ENCODE data around the gene EPM2A. TPM values are rescaled to one million over a fixed set of nuclear protein-coding genes. Genes with fewer than 3 reads are reported as not detected.

EPM2A gene
- total RNA-seq, 2 experiments from 2014 or later: 9.9 to 10.7 TPM

GRCh38 chr6:145626857-145627256 is 108.5 kb downstream of the EPM2A start:
- CTCF ChIA-PET: no interaction called here
- Mint-ChIP-seq H3K4me1 (ENCODE audit: low read depth) (no peaks in the 10 kb centered on the region), H3K27ac (no peak overlapping the region)

DNA sequence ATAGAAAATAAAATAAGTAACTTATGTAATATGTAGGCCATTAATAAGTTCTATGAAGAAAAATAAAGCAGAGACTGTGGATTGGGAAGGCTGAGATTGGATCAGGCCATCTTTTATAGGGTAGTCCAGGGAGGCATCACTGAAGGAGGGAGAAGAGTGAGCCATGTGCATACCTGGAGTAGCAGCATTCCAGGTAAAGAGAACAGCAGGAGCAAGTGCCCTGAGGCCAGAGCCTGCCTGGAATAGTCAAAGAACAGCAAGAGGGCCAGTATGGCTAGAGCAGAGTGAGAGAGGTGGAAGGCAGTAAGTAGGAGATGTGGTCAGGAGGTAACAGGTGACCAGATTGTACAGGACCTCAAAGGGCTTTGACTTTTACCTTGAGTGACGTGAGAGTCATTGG is 112.1 kb downstream of the EPM2A start:
- Mint-ChIP-seq H3K9me3 (peaks cover 10% of the 10 kb centered on the region), H3K27ac (no peak overlapping the region), H3K4me3 (no peak overlapping the region), H3K27me3 (ENCODE audit: low read depth) (no peaks in the 10 kb centered on the region), H3K4me1 (ENCODE audit: low read depth) (no peaks in the 10 kb centered on the region), H3K36me3 (ENCODE audit: low read depth) (peaks cover 16% of the 10 kb centered on the region)
- CTCF ChIA-PET: interaction anchor here (1.2 to 1.8 kb wide), 2 partner anchors 10 to 12 kb away, joined by 3 to 4 read pairs; no protein-coding TSS in a partner anchor
- DNase-seq: no peak
- intact Hi-C loops (cut with micrococcal nuclease): no loop called here

More at GRCh38 chr6:145626857-145627256, 108.5 kb downstream of the EPM2A start:
- Mint-ChIP-seq H3K36me3 (ENCODE audit: low read depth) (peaks cover 26% of the 10 kb centered on the region), H3K4me3 (no peak overlapping the region), H3K27me3 (ENCODE audit: low read depth) (no peaks in the 10 kb centered on the region), H3K9me3 (no peaks in the 10 kb centered on the region)
- intact Hi-C loops (cut with micrococcal nuclease): no loop called here
- no peak for DNase-seq

- H3K27me3 Mint-ChIP-seq (ENCODE audit: low read depth): no peaks in the 10 kb centered on the region
- peaks cover 13% of the 10 kb centered on the region for H3K9me3 Mint-ChIP-seq
- peaks cover 6% of the 10 kb centered on the region for H3K36me3 Mint-ChIP-seq (ENCODE audit: low read depth)
- H3K27ac Mint-ChIP-seq: no peak overlapping the region
- CTCF ChIA-PET: interaction anchor here (1.8 kb wide), 1 partner anchor 12 kb away, joined by 4 read pairs; no protein-coding TSS in a partner anchor
- DNase-seq: no peak
- H3K4me1 Mint-ChIP-seq (ENCODE audit: low read depth): no peaks in the 10 kb centered on the region
- intact Hi-C loops (cut with micrococcal nuclease): no loop called here
- H3K4me3 Mint-ChIP-seq: no peak overlapping the region
These were observed 113.5 kb downstream of the EPM2A start for GRCh38 chr6:145621776-145622175.

DNA sequence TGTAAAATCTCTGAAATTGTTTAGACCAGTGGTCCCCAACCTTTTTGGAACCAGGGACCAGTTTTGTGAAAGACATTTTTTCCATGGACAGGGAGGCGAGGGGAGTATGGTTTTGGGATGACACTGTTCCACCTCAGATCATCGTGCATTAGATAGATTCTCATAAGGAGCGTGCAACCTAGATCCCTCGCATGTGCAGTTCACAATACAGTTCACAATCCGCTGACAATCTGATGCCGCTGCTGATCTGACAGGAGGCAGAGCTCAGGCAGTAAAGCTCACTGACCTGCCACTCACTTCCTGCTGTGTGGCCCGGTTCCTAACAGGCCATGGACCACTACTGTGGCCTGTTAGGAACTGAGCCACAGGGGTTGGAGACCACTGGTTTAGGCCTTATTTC is 115.2 kb downstream of the EPM2A start:
- intact Hi-C loops (cut with micrococcal nuclease): no loop called here
- Mint-ChIP-seq H3K9me3 (peaks cover 13% of the 10 kb centered on the region), H3K27ac (no peak overlapping the region), H3K27me3 (ENCODE audit: low read depth) (no peaks in the 10 kb centered on the region), H3K36me3 (ENCODE audit: low read depth) (peaks cover 2% of the 10 kb centered on the region), H3K4me1 (ENCODE audit: low read depth) (no peaks in the 10 kb centered on the region), H3K4me3 (no peak overlapping the region)
- CTCF ChIA-PET: no interaction called here
- DNase-seq: no peak

GRCh38 chr6:145609521-145609920 is 125.8 kb downstream of the EPM2A start:
- H3K4me3 Mint-ChIP-seq: no peak overlapping the region
- H3K9me3 Mint-ChIP-seq: no peaks in the 10 kb centered on the region
- no peaks in the 10 kb centered on the region for H3K36me3 Mint-ChIP-seq (ENCODE audit: low read depth)
- intact Hi-C loops (cut with micrococcal nuclease): no loop called here
- CTCF ChIA-PET: interaction anchor here (1.4 kb wide), 1 partner anchor 24 kb away, joined by 4 read pairs; no protein-coding TSS in a partner anchor
- no peak for DNase-seq
- no peak overlapping the region for H3K27ac Mint-ChIP-seq
- peaks cover 2% of the 10 kb centered on the region for H3K27me3 Mint-ChIP-seq (ENCODE audit: low read depth)
- no peaks in the 10 kb centered on the region for H3K4me1 Mint-ChIP-seq (ENCODE audit: low read depth)

DNA sequence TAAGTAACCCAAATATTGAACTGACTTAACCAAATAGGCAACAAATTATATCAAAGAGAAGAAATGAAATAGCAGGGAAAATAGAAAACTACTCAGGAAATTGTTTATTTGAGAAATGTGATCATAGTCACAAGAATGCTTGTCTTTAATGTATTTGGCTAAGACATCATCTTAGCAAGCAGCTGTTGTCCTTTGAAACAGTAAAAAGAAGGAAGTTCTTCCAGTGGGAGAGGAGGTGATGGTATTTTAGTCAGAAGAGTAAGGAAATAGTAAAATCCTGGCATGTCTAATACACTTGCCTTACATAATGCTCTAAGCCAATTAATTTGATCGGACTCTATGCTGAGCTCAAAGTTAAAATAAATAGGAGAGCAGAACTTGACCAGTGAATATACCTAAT is 126.5 kb downstream of the EPM2A start:
- H3K36me3 Mint-ChIP-seq (ENCODE audit: low read depth): no peaks in the 10 kb centered on the region

DNA sequence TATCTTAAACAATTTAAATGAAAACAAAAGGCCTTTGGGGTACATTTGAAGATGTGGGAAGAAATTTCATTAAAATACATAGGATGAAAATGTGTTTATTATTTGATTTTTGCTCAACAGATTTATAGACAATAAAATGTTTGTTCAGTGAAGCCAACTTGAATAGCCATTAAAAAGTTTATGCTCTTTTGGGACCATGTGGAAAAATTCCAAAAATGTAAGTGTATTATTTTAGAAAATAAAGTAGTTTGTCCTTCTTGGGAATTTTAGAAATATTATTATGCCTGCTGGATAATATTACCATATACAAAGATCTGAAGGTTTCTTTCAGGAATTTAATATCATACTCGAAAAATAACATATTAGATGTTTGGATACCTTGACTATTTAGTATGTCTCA is 131.3 kb downstream of the EPM2A start:
- no peak for DNase-seq
- peaks cover 2% of the 10 kb centered on the region for H3K27me3 Mint-ChIP-seq (ENCODE audit: low read depth)
- intact Hi-C loops (cut with micrococcal nuclease): no loop called here
- CTCF ChIA-PET: no interaction called here
- H3K4me1 Mint-ChIP-seq (ENCODE audit: low read depth): no peaks in the 10 kb centered on the region
- H3K36me3 Mint-ChIP-seq (ENCODE audit: low read depth): no peaks in the 10 kb centered on the region
- no peak overlapping the region for H3K4me3 Mint-ChIP-seq
- no peaks in the 10 kb centered on the region for H3K9me3 Mint-ChIP-seq
- no peak overlapping the region for H3K27ac Mint-ChIP-seq

More for the DNA sequence above, 126.5 kb downstream of the EPM2A start:
- Mint-ChIP-seq H3K4me1 (ENCODE audit: low read depth) (no peaks in the 10 kb centered on the region), H3K27ac (no peak overlapping the region), H3K9me3 (no peaks in the 10 kb centered on the region), H3K4me3 (no peak overlapping the region), H3K27me3 (ENCODE audit: low read depth) (peaks cover 2% of the 10 kb centered on the region)
- CTCF ChIA-PET: interaction anchor here (0.6 to 1.4 kb wide), 2 partner anchors 17 to 25 kb away, joined by 4 read pairs; no protein-coding TSS in a partner anchor
- no peak for DNase-seq
- intact Hi-C loops (cut with micrococcal nuclease): no loop called here

- Mint-ChIP-seq H3K4me1 (ENCODE audit: low read depth) (no peaks in the 10 kb centered on the region), H3K9me3 (no peaks in the 10 kb centered on the region), H3K27me3 (ENCODE audit: low read depth) (peaks cover 2% of the 10 kb centered on the region), H3K4me3 (no peak overlapping the region), H3K36me3 (ENCODE audit: low read depth) (no peaks in the 10 kb centered on the region), H3K27ac (no peak overlapping the region)
- DNase-seq: no peak
- CTCF ChIA-PET: no interaction called here
- intact Hi-C loops (cut with micrococcal nuclease): no loop called here
These were observed 131.9 kb downstream of the EPM2A start for GRCh38 chr6:145603424-145603833.

DNA sequence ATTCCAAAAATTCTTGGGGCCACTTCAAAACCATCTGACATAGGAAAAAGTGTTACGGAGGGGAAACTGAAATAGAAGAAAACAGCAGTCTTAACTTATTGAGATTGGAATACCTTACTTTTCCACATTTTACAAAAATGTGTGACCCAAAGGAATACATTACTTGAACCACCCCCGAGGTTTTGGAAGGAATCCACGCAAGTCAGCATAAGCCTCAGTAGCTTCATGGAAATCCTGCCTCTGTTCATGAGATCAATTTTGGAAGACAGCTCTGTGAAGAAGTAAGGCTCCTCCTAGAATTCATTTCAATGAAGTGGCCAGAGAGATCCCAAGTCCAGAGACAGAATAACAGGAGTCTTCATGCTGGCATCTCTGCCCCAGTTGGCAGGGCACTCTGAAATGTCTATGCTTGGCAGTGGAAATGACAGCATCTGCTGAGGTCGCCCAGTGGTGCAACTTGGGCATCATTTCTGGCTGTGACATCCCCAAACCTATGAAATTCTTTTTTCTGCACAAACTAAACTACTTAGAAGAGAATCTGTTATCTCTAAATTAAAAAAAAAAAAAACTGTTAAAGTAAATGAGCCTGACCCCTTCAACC is 132.5 kb downstream of the EPM2A start:
- Mint-ChIP-seq H3K36me3 (ENCODE audit: low read depth) (no peaks in the 10 kb centered on the region), H3K27ac (no peak overlapping the region), H3K4me3 (no peak overlapping the region), H3K27me3 (ENCODE audit: low read depth) (peaks cover 2% of the 10 kb centered on the region), H3K9me3 (no peaks in the 10 kb centered on the region), H3K4me1 (ENCODE audit: low read depth) (no peaks in the 10 kb centered on the region)
- CTCF ChIA-PET: no interaction called here
- no peak for DNase-seq
- intact Hi-C loops (cut with micrococcal nuclease): no loop called here

- H3K36me3 Mint-ChIP-seq (ENCODE audit: low read depth): no peaks in the 10 kb centered on the region
- CTCF ChIA-PET: no interaction called here
- H3K27me3 Mint-ChIP-seq (ENCODE audit: low read depth): peaks cover 2% of the 10 kb centered on the region
- H3K9me3 Mint-ChIP-seq: no peaks in the 10 kb centered on the region
- DNase-seq: no peak
- H3K4me3 Mint-ChIP-seq: no peak overlapping the region
- no peaks in the 10 kb centered on the region for H3K4me1 Mint-ChIP-seq (ENCODE audit: low read depth)
- no peak overlapping the region for H3K27ac Mint-ChIP-seq
- intact Hi-C loops (cut with micrococcal nuclease): no loop called here
These were observed 133.9 kb downstream of the EPM2A start for GRCh38 chr6:145601397-145601796.

DNA sequence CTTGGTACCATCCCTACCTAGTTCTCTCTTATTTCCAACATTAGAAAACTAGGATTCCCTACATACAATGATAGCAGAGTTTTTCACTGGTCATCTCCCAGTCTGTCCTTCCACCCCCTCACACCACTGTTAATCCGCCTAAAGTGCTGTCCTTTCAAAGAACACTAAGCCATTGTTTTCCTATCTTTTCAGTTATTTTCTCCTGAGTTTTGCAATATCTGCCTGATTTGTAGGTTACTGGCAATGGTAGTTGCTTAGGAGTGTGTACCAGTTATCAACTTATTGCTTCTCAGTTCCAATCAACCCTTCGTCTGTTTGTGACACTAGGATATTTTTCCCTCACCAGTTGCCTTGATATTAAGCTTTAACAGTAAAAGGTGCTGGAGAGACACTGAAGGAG is 135.0 kb downstream of the EPM2A start:
- H3K4me3 Mint-ChIP-seq: no peak overlapping the region
- CTCF ChIA-PET: no interaction called here
- no peaks in the 10 kb centered on the region for H3K36me3 Mint-ChIP-seq (ENCODE audit: low read depth)
- H3K9me3 Mint-ChIP-seq: no peaks in the 10 kb centered on the region
- peaks cover 2% of the 10 kb centered on the region for H3K27me3 Mint-ChIP-seq (ENCODE audit: low read depth)
- DNase-seq: no peak
- H3K4me1 Mint-ChIP-seq (ENCODE audit: low read depth): no peaks in the 10 kb centered on the region
- H3K27ac Mint-ChIP-seq: no peak overlapping the region
- intact Hi-C loops (cut with micrococcal nuclease): no loop called here

GRCh38 chr6:145588981-145589380 is 146.3 kb downstream of the EPM2A start:
- H3K4me3 Mint-ChIP-seq: no peak overlapping the region
- no peak for DNase-seq
- no peaks in the 10 kb centered on the region for H3K4me1 Mint-ChIP-seq (ENCODE audit: low read depth)
- intact Hi-C loops (cut with micrococcal nuclease): no loop called here
- no peaks in the 10 kb centered on the region for H3K36me3 Mint-ChIP-seq (ENCODE audit: low read depth)
- H3K27me3 Mint-ChIP-seq (ENCODE audit: low read depth): peaks cover 5% of the 10 kb centered on the region
- H3K27ac Mint-ChIP-seq: no peak overlapping the region
- CTCF ChIA-PET: no interaction called here
- H3K9me3 Mint-ChIP-seq: peaks cover 1% of the 10 kb centered on the region

GRCh38 chr6:145587334-145587733 is 148.0 kb downstream of the EPM2A start:
- no peaks in the 10 kb centered on the region for H3K4me1 Mint-ChIP-seq (ENCODE audit: low read depth)
- H3K27ac Mint-ChIP-seq: no peak overlapping the region
- no peak overlapping the region for H3K4me3 Mint-ChIP-seq
- H3K36me3 Mint-ChIP-seq (ENCODE audit: low read depth): no peaks in the 10 kb centered on the region
- no peak for DNase-seq
- peaks cover 1% of the 10 kb centered on the region for H3K9me3 Mint-ChIP-seq
- intact Hi-C loops (cut with micrococcal nuclease): no loop called here
- CTCF ChIA-PET: no interaction called here
- H3K27me3 Mint-ChIP-seq (ENCODE audit: low read depth): peaks cover 5% of the 10 kb centered on the region

All from activated naive CD4-positive, alpha-beta T cell treated with anti-CD3 and anti-CD28 coated beads for 36 hours (primary cell).